DMS114 treated with DMSO at 0.1 percent for 48 hours (cell line): ENCODE measurements around the gene DNAH14.
"Not testable (repeated sequence)": the region's sequence is repeated elsewhere in the genome, so short reads cannot be mapped to it uniquely, and the experiment has no call there.

ENCODE experiments used
- DNase-seq: peaks from one replicate; lab custom pipeline; 2025; ENCODE audit not compliant: unreplicated experiment; lab: John Stamatoyannopoulos, UW

DNAH14 gene

GRCh38 chr1:225146478-225146877 lies 217.0 kb downstream of the DNAH14 start:
- no peak for DNase-seq

- not testable (repeated sequence) for DNase-seq
These were observed 218.3 kb downstream of the DNAH14 start for GRCh38 chr1:225147791-225148190.

- DNase-seq: no peak
These were observed 222.6 kb downstream of the DNAH14 start for GRCh38 chr1:225152061-225152460.

DNA sequence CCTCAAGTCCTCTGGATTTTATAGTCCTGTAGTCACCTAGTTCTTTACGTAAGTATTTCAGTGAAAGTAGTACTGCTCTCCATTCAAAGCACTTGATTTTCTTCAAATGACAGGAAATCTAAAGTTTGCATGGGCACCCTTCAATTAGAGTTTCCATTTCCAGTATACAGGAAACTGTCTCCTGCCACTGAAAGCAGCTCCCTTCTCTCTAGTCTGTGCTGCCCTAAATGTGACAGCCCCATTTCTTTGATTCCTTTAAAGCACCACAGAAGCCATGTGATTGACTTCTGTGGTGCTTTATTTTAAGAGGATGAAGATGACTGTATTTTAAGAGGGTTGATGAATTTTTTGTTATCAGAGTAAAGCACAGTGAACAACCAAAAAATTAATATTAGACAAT lies 226.1 kb downstream of the DNAH14 start:
- no peak for DNase-seq

DNA sequence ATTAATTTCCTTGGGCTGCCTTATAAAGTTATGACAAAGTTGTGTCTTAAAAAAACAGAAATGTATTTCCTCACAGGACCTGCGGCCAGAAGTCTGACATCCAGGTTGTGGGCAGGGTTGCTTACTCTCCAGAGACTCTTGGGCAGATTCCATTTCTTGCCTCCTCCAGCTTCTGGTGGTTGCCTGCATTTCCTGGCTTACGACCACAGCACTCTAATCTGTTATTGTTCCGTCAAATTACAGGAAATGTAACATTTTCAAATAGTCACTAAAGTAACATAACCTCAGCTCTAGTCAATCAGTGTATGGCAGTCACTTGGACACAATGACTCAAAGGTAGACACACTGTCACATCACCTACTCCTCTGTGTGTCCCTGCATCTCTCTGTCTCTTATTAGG lies 226.8 kb downstream of the DNAH14 start:
- no peak for DNase-seq

DNA sequence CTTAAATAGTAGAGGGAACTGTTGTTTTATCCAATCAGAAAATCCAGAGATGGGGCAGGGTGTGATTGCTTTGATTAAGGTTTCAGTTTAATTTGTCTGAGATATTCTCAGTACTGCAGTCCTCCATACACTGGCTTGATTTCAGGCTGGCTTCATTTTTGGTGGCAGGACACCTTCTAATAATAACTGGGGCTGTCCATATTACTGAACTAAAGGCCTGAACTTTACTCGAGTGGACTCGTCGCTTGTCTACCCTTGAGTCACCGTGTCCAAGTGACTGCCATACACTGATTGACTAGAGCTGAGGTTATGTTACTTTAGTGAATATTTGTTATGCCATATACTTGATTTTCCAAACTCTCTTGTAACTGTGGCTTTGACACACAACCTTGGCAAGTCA lies 228.8 kb downstream of the DNAH14 start:
- no peak for DNase-seq

DNA sequence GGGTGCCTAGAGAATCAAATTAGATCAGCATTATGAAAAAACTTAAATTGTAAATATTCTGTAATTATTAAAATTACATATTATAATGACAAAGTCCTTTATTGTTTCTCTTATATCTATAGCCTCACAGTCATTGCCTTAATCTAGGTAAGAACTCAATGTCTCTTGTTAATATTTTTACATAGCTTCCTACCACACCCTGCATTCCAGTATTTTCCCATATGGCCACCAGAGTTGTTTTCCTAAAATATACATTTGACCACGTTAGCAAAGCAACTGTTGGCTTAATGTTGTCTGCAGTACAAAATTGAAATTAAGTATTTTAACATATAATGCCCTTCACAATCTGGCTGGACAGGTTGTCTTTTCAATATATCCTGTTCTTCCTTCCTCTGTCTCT lies 230.3 kb downstream of the DNAH14 start:
- no peak for DNase-seq

DNA sequence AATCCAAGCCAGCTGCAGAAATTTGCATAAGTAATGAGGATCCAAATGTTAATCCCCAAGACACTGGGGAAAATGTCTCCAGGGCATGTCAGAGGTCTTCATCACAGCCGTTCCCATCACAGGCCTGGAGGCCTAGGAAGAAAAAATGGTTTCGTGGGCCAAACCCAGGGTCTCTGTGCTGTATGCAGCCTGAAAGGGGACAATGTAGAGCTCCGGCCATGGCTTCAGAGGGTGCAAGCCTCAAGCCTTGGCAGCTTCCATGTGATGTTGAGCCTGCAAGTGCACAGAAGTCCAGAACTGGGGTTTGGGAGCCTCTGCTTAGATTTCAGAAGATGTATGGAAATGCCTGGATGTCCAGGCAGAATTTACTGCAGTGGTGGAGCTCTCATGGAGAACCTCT lies 247.9 kb downstream of the DNAH14 start:
- not testable (repeated sequence) for DNase-seq

GRCh38 chr1:225179686-225180085 lies 250.2 kb downstream of the DNAH14 start:
- DNase-seq: no peak

- no peak for DNase-seq
These were observed 253.2 kb downstream of the DNAH14 start for GRCh38 chr1:225182716-225183115.

- no peak for DNase-seq
These were observed 261.8 kb downstream of the DNAH14 start for GRCh38 chr1:225191199-225191753.

DNA sequence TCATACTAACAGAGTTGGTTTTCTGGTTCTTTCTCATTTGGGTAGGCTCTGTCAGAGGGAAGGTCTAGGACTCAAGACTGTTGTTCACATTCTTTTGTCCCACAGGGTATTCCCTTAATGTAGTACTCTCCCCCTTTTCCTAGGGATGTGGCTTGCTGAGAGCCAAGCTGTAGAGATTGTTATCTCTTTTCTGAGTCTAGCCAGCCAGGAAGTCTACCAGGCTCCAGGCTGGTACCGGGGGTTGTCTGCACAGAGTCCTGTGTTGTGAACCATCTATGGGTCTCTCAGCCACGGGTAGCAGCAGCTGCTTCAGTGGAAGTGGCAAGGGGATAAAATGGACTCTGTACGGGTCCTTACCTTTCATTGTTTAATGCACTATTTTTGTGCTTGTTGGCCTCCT lies 272.0 kb downstream of the DNAH14 start:
- no peak for DNase-seq

- DNase-seq: no peak
These were observed 278.3 kb downstream of the DNAH14 start for GRCh38 chr1:225207791-225208190.

DNA sequence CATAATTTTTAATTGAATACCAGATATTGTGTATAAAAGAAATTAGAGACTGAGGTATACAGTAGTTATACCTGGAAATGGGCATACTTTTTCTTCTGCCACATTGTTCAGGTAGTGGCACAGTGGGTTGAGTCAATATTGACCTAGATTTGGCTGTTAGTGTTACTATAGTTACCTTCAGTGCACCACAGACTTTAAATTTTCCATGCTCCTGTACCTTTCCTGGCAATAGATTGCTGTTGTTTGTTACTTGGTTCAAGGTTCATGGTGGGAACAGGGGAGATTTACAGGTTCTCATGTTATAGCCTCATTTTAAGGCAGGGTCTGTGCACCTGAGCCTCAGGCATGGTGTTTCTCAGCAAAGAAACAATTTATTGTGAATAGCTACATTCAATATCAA lies 279.7 kb downstream of the DNAH14 start:
- DNase-seq: no peak

DNA sequence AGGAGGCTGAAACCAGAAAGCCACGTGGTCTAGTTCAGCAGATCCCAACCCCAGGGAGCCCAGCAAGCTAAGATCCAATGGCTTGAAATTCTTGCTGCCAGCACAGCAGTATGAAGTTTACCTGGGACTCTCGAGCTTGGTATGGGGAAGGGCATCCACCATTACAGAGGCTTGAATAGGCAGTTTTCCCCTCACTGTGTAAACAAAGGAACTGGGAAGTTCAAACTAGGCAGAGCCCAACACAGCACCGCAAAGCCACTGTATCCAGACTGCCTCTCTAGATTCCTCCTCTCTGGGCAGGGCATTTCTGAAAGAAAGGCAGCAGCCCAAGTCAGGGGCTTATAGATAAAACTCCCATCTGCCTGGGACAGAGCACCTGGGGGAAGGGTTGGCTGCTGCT lies 280.7 kb downstream of the DNAH14 start:
- not testable (repeated sequence) for DNase-seq

DNA sequence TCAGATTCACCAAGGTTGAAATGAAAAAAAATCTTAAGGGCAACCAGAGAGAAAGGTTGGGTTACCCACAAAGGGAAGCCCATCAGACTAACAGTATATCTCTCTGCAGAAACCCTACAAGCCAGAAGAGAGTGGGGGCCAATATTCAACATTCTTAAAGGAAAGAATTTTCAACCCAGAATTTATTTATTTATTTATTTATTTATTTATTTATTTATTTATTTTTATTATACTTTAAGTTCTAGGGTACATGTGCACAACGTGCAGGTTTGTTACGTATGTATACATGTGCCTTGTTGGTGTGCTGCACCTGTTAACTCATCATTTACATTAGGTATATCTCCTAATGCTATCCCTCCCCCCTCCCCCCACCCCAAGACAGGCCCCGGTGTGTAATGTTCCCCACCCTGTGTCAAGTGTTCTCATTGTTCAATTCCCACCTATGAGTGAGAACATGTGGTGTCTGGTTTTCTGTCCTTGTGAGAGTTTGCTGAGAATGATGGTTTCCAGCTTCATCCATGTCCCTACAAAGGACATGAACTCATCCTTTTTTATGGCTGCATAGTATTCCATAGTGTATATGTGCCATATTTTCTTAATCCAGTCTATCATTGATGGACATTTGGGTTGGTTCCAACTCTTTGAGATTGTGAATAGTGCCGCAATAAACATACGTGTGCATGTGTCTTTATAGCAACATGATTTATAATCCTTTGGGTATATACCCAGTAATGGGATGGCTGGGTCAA lies 282.4 kb downstream of the DNAH14 start:
- DNase-seq: not testable (repeated sequence)

- no peak for DNase-seq
These were observed 294.8 kb downstream of the DNAH14 start for GRCh38 chr1:225224287-225224686.

- DNase-seq: no peak
These were observed 296.2 kb downstream of the DNAH14 start for GRCh38 chr1:225225681-225226080.

DNA sequence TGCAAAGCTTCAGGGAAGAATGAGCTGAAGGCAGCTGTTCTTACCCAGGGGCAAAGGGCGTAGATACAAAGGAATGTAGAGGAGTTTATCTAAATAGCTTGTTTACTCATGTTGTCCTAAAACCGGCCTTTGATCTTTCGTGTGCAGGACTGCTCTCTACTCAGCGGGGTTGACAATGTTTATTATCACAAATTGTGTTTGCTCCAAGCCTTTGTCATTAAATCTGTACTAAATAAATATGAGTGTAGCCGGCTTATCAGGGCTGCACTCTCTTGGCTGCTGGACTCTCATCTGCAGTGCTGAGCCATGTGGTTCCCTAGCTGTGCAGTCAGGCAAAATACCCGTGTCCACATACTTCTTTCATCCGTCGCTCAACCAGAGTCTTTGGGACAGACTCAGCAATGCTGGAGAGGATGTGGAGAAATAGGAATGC lies 299.4 kb downstream of the DNAH14 start:
- no peak for DNase-seq

GRCh38 chr1:225229429-225229828 lies 300.0 kb downstream of the DNAH14 start:
- DNase-seq: not testable (repeated sequence)

GRCh38 chr1:225230483-225230882 lies 301.0 kb downstream of the DNAH14 start:
- no peak for DNase-seq

DNA sequence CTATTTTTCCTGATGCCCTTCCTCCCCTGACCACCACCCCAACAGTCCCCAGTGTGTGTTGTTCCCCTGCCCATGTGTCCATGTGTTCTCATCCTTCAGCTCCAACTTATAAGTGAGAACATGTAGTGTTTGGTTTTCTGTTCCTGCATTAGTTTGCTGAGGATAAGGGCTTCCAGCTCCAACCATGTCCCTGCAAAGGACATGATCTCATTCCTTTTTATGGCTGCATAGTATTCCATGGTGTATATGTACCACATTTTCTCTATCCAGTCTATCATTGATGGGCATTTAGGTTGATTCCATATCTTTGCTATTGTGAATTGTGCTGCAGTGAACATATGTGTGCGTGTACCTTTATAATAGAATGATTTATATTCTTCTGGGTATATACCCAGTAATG lies 303.5 kb downstream of the DNAH14 start:
- DNase-seq: not testable (repeated sequence)

DNA sequence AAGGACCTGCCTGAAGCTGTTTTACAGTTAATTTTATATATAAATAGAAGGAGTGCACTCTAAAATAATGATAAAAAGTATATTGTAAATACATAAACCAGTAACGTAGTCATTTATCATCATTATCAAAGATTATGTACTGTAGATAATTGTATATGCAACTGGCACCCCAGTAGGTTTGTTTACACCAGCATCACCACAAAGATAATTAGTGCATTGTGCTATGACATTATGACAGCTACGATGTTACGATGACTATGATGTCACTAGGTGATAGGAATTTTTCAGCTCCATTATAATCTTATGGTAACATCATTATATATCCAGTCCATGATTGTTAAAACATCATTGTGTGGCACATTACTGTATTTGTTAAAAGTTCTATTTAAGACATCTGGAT lies 313.1 kb downstream of the DNAH14 start:
- no peak for DNase-seq
